Transverse colon (tissue), 4 donors: ENCODE measurements around the gene C4orf36.

Experiments
- EP300 ChIP-seq: sonication (generic); formaldehyde crosslinking; IDR thresholded peaks from one replicate; pipeline ENCODE4 v1.6.1; 2017; ENCODE audit warnings: antibody characterized with exemption, low read depth
- POLR2AphosphoS5 ChIP-seq, 3 donors: sonication (generic); formaldehyde crosslinking; IDR thresholded peaks; one replicate each; pipeline ENCODE4 v1.6.1; 2016; ENCODE audit warnings: antibody characterized with exemption in 3 of 3
- TF ChIP-seq, protein P1 (sequence below), 5 experiments: fragments of 200-600 bp in 3 of 5; fragments of 450-650 bp in 2 of 5; sonication (generic) in 3 of 5; IDR thresholded peaks; 1 replicate in 2 of 5; 2 replicates in 3 of 5; pipeline ENCODE4 v1.5.1; 2016 to 2017; ENCODE audit warnings: antibody characterized with exemption in 5 of 5, inconsistent platforms in 3 of 5, mild to moderate bottlenecking in 2 of 5, moderate library complexity in 1 of 5

DNA sequence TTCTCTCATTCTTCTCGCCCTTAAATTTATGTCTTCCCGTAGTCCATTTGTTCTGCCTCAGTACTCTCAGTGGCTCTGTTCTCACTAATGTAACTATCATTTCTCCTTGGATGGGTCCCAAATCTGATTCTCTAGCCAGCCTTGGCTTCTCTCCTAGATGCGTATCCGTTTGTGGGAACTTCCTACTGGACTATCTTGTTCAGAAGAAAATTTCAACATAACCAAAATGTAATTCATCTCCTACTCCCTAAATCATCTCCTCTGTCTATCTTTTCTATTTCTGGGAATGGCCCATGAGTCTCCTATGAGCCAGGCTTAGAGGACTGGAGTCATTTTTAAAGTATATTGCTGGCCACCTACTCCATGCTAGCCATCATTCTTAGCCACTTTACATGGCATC is 4.4 kb upstream of the C4orf36 start:
- TF ChIP-seq, protein P1, sequence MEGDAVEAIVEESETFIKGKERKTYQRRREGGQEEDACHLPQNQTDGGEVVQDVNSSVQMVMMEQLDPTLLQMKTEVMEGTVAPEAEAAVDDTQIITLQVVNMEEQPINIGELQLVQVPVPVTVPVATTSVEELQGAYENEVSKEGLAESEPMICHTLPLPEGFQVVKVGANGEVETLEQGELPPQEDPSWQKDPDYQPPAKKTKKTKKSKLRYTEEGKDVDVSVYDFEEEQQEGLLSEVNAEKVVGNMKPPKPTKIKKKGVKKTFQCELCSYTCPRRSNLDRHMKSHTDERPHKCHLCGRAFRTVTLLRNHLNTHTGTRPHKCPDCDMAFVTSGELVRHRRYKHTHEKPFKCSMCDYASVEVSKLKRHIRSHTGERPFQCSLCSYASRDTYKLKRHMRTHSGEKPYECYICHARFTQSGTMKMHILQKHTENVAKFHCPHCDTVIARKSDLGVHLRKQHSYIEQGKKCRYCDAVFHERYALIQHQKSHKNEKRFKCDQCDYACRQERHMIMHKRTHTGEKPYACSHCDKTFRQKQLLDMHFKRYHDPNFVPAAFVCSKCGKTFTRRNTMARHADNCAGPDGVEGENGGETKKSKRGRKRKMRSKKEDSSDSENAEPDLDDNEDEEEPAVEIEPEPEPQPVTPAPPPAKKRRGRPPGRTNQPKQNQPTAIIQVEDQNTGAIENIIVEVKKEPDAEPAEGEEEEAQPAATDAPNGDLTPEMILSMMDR (IDR thresholded peaks at IDR 0.05) = no peak
- TF ChIP-seq POLR2AphosphoS5 (IDR thresholded peaks at IDR 0.05) (no peak), EP300 (no peak)
